OCI-LY7 (cell line): ENCODE data around the gene INF2. TPM values are rescaled to one million over a fixed set of nuclear protein-coding genes. Genes with fewer than 3 reads are reported as not detected.

ENCODE experiments used
- BruUV-seq: library from RNA; stranded (reverse); fragments of 400-500 nt; replicated peaks from 2 replicates; lab custom pipeline; 2021; lab: Mats Ljungman, UMichigan
- CTCF ChIA-PET: fragments of 300-600 bp; sonication (Branson Sonifier 250); formaldehyde crosslinking; loops from one replicate; lab custom pipeline; 2022; ENCODE audit warnings: antibody characterized with exemption; ENCODE audit not compliant: unreplicated experiment; lab: Charles Lee
- POLR2A ChIA-PET: fragments of 300-600 bp; sonication (Branson Sonifier 250); formaldehyde crosslinking; loops from one replicate; lab custom pipeline; 2022; ENCODE audit warnings: antibody characterized with exemption; lab: Charles Lee
- DNase-seq: peaks from one replicate; pipeline ENCODE4 v3.0.0-alpha.2; 2015; ENCODE audit warnings: low spot score
- H2AFZ ChIP-seq: fragments of 200-600 bp; sonication (generic), shearing (Covaris generic); 2 replicates; pipeline ENCODE4 v1.6.1; 2014; ENCODE audit warnings: mild to moderate bottlenecking, antibody characterized with exemption, low read length, moderate library complexity
- H3K27ac ChIP-seq: fragments of 200-600 bp; sonication (generic); 2 replicates; pipeline ENCODE4 v1.5.1; 2014; ENCODE audit warnings: mixed run types, low read depth, mild to moderate bottlenecking, moderate library complexity, low read length, inconsistent platforms; ENCODE audit not compliant: poor library complexity, severe bottlenecking
- H3K36me3 ChIP-seq: fragments of 200-600 bp; sonication (generic); 2 replicates; pipeline ENCODE4 v1.6.1; 2014; ENCODE audit warnings: mild to moderate bottlenecking, antibody characterized with exemption, low read length, moderate library complexity, mixed read lengths; ENCODE audit not compliant: insufficient read depth
- H3K4me1 ChIP-seq: fragments of 200-600 bp; sonication (generic); 2 replicates; pipeline ENCODE4 v1.5.1; 2014; ENCODE audit warnings: mild to moderate bottlenecking, low read length; ENCODE audit not compliant: insufficient read depth, poor library complexity, severe bottlenecking
- H3K4me2 ChIP-seq: fragments of 200-600 bp; sonication (generic); 2 replicates; pipeline ENCODE4 v1.6.1; 2014; ENCODE audit warnings: mild to moderate bottlenecking, low read length
- H3K4me3 ChIP-seq: fragments of 200-600 bp; sonication (generic); 2 replicates; pipeline ENCODE4 v1.5.1; 2014; ENCODE audit warnings: mild to moderate bottlenecking, low read depth, low read length; ENCODE audit not compliant: poor library complexity, severe bottlenecking
- H3K79me2 ChIP-seq: fragments of 200-600 bp; sonication (generic); 2 replicates; pipeline ENCODE4 v1.6.1; 2016; ENCODE audit warnings: low read depth, mild to moderate bottlenecking, low read length, moderate library complexity, mixed read lengths; ENCODE audit not compliant: insufficient read depth
- H3K9me2 ChIP-seq: fragments of 200-600 bp; sonication (generic); 2 replicates; pipeline ENCODE4 v1.6.1; 2016; ENCODE audit warnings: mild to moderate bottlenecking, low read length, mixed read lengths; ENCODE audit not compliant: insufficient read depth
- H3K9me3 ChIP-seq: fragments of 200-600 bp; sonication (generic); 2 replicates; pipeline ENCODE4 v1.6.1; 2014; ENCODE audit warnings: mild to moderate bottlenecking, mixed run types, low read length, mixed read lengths
- H4K20me1 ChIP-seq: fragments of 200-600 bp; sonication (generic); 2 replicates; pipeline ENCODE4 v1.6.1; 2014; ENCODE audit warnings: mild to moderate bottlenecking, antibody characterized with exemption, low read length, moderate library complexity, mixed read lengths; ENCODE audit not compliant: insufficient read depth
- CTCF ChIP-seq: fragments of 200-600 bp; sonication (generic); conservative IDR thresholded peaks from 2 replicates; pipeline ENCODE4 v1.5.1; 2014; ENCODE audit warnings: mild to moderate bottlenecking, antibody characterized with exemption, low read length, moderate library complexity, mixed read lengths
- EZH2phosphoT487 ChIP-seq: fragments of 200-600 bp; sonication (generic); IDR thresholded peaks from 2 replicates; pipeline ENCODE4 v1.6.1; 2018; ENCODE audit warnings: low read depth, borderline replicate concordance, mild to moderate bottlenecking, mixed run types, antibody characterized with exemption, low read length, moderate library complexity, mixed read lengths
- intact Hi-C: fragments of 100-400 bp; cut with micrococcal nuclease; formaldehyde crosslinking; loops from one replicate; pipeline ENCODE4 v1.10.0; 2022; ENCODE audit not compliant: unreplicated experiment
- total RNA-seq, 2 experiments: library from RNA; depleted of rRNA in 1 of 2; stranded (reverse); fragments of >200 nt in 1 of 2; shearing (Covaris generic) in 1 of 2; gene quantifications; 2 replicates each; pipeline ENCODE4 v1.2.3, GENCODE V29; 2014 to 2022

INF2 gene
- total RNA-seq, 2 experiments from 2014 or later: 39.4 to 51.6 TPM

DNA sequence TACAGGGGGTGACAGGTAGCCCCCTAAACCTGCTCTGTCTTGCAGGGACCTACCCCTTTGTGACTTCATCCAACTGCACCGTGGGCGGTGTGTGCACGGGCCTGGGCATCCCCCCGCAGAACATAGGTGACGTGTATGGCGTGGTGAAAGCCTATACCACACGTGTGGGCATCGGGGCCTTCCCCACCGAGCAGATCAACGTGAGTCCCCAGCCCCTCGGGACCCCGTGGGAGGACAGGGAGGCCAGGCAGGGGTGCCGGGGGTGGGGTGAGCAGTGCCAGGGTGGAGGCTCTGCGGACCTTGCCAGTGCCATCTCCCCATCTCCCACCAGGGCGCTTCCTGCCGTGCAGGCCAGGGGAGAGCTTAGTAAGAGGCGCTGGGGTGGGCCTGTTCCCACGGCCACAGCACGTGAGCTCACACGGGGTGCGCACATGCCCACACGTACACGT, 52.4 kb downstream of the INF2 start:
- BruUV-seq: no TSS peak
- POLR2A ChIA-PET: no interaction called here

GRCh38 chr14:104742586-104743455, 53.4 kb downstream of the INF2 start:
- CTCF ChIA-PET: no interaction called here
- Histone ChIP-seq H2AFZ (no peak overlapping the region), H3K4me1 (no peaks in the 10 kb centered on the region), H3K9me2 (no peaks in the 10 kb centered on the region), H3K36me3 (no peaks in the 10 kb centered on the region), H3K27ac (no peak overlapping the region), H3K4me2 (no peak overlapping the region), H3K9me3 (no peaks in the 10 kb centered on the region), H3K4me3 (no peak overlapping the region), H3K79me2 (no peaks in the 10 kb centered on the region), H4K20me1 (no peaks in the 10 kb centered on the region)
- BruUV-seq: no TSS peak
- DNase-seq: no peak
- intact Hi-C loops: no loop called here
- TF ChIP-seq CTCF (no peak), EZH2phosphoT487 (no peak)
- POLR2A ChIA-PET: no interaction called here

More for the DNA sequence above, 52.4 kb downstream of the INF2 start:
- Histone ChIP-seq H3K4me1 (no peaks in the 10 kb centered on the region), H4K20me1 (no peaks in the 10 kb centered on the region), H3K4me3 (no peak overlapping the region), H3K27ac (no peak overlapping the region), H3K36me3 (no peaks in the 10 kb centered on the region), H3K9me2 (no peaks in the 10 kb centered on the region), H3K9me3 (no peaks in the 10 kb centered on the region), H2AFZ (no peak overlapping the region), H3K4me2 (no peak overlapping the region), H3K79me2 (no peaks in the 10 kb centered on the region)
- CTCF ChIA-PET: no interaction called here
- intact Hi-C loops: no loop called here
- DNase-seq: no peak
- no peak for TF ChIP-seq EZH2phosphoT487

DNA sequence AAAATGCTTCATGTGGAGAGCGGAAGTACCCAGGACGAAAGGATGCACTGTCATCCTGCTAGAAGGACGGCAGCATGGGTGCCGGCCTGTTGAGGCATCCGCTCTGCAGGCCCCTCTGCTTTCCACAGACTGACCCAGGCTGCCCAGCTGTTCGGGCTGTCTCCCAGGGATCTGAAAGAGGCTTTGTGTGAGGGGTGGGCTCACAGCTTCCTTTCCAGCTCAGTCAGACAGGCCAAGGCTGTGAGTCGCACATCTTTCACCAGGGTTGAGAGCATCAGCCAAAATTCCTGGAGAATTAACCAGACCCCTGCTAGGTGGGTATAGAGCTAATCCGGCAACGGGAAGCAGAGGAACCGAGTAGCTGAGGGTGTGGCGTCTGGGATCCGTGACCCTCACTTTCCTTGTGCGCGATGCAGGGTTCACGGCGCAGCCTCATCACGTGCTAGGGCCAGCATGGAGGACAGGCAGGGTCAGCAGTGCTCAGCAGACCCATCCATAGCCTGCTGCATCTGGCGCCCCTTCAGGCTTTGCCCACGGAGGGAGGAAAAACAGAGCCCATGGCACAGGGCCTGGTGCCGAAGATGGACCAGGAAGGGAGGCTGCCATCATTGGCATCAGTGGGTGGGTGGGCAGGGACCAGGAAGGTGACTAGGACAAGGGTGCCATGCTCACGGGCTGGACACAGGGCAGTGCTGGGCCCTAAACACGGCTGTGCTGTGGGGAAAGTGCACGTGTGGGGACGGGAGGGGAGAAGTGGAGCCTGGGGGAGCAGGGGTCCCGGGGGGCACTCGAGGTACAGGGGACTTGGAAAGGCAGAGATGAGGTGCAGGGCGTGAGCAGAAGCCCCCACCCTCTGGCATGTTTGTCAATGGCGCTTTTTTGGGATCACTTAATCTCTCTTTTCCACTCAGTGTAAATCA, 54.3 kb downstream of the INF2 start:
- intact Hi-C loops: no loop called here
- no TSS peak for BruUV-seq
- Histone ChIP-seq H3K36me3 (no peaks in the 10 kb centered on the region), H3K27ac (no peak overlapping the region), H3K4me3 (no peak overlapping the region), H3K79me2 (no peaks in the 10 kb centered on the region), H3K9me2 (no peaks in the 10 kb centered on the region), H4K20me1 (no peaks in the 10 kb centered on the region), H3K4me1 (no peaks in the 10 kb centered on the region), H3K4me2 (no peak overlapping the region), H2AFZ (no peak overlapping the region), H3K9me3 (no peaks in the 10 kb centered on the region)
- TF ChIP-seq EZH2phosphoT487: no peak
- TF ChIP-seq CTCF: no peak
- no peak for DNase-seq
- CTCF ChIA-PET: no interaction called here
- POLR2A ChIA-PET: no interaction called here
